Stimulated activated CD4-positive, alpha-beta T cell treated with anti-CD3 and anti-CD28 coated beads, Interleukin-12 subunit alpha, Interleukin-12 subunit beta, amount 100 ng/mL, for 4 hours (primary cell): ENCODE results near the gene KRT32.
"Not testable (repeated sequence)": the region's sequence is repeated elsewhere in the genome, so short reads cannot be mapped to it uniquely, and the experiment has no call there.

Source experiments
- DNase-seq: peaks from one replicate; pipeline ENCODE4 v3.0.0-alpha.2; 2020

Gene KRT32

DNA sequence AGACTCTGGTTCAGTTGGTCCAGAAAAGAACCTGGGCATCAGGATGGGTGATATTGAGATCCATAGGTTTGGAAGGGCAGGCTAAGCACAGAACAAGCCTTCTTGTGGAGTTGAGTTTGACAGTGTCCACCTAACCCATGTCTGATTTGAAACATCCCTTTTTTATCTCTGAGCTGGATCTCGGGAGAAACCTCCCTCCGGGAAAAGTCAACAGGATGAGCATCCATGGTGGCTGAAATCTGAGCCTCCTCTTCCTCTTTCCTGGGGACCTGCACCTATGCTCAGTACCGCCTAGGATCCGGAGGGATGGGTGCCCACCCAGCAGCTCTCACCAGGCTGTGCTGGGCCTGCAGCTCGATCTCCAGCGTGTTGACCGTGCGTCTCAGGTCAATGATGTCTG lies 3.4 kb downstream of the KRT32 start:
- no peak for DNase-seq

DNA sequence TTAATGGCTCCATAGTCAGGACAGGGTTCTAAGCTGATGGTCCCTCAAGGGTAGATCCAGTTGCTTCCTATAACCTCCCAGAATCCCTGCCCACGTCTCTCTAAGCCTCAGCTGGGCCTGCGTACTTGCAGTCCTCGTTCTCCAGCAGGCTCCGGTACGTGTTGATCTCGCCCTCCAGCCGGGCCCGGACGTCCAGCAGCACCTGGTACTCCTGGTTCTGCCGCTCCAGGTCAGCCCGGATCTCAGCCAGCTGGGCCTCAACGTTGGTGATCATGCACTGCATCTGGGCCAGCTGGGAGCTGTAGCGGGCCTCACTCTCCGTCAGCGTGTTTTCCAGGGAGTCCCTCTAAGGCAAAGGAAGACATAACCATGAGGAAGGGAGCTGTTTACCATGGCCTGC lies 4.5 kb downstream of the KRT32 start:
- DNase-seq = no peak

- DNase-seq = no peak
Measured at GRCh38 chr17:41457676-41458075, 9.5 kb downstream of the KRT32 start.

DNA sequence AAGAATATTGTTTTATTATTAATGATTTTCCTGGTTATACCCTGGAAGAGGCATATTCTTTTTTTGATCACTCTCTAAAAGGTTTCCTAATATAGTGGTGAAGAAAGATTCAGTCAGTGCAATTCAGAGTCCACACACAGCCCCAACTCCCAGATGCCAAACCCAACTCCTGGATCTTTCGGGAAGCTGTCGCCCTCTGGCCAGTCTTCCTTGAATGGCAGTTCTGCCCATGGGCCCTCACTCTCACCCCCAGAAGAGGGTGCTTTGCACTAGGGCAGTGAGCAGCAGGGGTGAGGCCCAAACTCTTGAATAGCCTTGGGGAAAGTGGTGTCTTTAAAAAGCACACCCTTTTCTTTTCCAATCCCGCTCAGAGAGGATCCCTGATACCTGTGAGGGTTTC lies 11.0 kb downstream of the KRT32 start:
- DNase-seq = no peak

DNA sequence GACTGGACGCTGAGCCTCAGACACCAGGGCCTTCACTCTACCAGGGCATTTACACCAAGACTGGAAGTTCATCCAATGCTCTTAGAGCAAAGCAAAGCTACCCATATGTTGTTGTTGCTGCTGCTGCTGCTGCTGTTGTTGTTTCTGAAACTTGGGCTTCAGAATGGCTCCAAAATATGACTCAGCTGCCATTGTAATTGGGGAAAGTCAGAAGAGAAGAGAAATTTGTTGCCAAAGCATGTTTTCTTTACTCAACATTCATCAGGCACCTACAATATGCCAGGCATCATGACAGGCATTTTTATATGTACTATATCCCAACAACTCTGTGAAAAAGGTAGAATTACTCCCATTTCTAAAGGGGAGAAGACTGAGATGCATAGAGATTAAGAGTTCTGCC lies 11.9 kb downstream of the KRT32 start:
- DNase-seq = no peak

- no peak for DNase-seq
Measured at GRCh38 chr17:41453066-41453465, 14.1 kb downstream of the KRT32 start.

GRCh38 chr17:41452281-41452680 lies 14.9 kb downstream of the KRT32 start:
- no peak for DNase-seq

DNA sequence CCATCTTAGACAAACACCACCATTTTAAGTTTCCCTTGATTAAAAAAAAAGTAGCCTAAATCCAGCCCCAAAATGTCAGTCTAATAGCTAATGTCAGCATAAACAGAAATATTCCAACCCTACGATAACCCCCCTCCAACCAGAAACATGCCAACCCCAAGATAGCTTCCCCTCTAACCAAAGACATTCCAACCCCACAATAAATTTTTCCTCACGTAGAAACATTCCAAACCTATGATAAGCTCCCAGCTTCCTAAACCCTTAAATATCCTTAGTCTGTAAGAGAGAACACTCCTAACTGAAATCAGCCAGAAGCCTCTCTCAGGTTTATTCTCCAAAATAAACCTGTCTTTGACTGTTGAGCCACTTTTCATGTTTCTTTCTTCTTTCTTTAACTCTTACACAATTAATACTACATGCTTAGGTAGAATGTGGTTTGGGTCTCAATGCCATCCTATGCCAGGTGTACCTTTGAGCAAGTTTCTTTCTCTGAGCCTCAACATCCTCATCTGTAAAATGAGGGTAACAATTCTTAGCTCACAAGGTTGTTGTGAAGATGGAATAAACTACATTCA lies 15.9 kb downstream of the KRT32 start:
- DNase-seq = no peak

GRCh38 chr17:41449008-41449407 lies 18.2 kb downstream of the KRT32 start:
- no peak for DNase-seq

DNA sequence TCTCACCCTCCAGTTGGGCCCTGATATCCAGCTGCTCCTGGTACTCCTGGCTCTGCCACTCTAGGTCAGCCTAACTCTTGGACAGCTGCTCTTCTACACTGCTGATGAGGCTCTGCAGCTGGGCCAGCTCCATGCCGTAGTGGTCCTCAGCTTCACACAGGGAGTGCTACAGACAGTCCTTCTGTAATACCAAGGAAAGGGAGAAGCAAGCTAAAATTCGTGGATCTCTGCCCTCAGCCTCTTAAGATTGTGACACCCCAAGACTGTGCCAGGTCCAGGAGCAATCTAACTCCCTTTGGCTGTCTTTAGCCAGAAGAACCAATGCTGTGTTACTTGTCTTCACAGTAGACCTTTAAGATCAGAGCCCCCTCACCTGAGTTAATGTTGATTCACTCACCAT lies 18.7 kb downstream of the KRT32 start:
- DNase-seq = no peak

- DNase-seq = no peak
Measured at GRCh38 chr17:41446806-41447205, 20.4 kb downstream of the KRT32 start.

- no peak for DNase-seq
Measured at GRCh38 chr17:41444640-41445039, 22.5 kb downstream of the KRT32 start.

DNA sequence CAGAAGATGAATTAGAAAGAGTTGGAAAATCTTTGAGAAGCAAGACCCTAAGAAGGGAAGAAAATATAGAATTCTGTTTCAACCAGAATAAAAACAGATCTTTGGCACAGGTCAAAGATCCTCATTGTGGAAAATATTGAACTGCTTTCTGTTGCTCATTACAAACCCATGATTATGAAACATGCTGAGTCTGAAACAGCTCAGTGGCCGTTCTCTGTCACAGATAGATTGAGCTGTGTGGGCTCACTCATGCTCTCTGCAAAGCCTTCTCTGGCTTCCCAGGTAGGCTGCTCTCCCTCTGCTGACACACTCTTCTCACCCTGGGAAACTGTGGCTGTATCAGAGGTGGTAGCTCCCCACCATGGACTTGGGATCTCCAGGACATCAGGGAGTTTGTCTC lies 23.0 kb downstream of the KRT32 start:
- no peak for DNase-seq

DNA sequence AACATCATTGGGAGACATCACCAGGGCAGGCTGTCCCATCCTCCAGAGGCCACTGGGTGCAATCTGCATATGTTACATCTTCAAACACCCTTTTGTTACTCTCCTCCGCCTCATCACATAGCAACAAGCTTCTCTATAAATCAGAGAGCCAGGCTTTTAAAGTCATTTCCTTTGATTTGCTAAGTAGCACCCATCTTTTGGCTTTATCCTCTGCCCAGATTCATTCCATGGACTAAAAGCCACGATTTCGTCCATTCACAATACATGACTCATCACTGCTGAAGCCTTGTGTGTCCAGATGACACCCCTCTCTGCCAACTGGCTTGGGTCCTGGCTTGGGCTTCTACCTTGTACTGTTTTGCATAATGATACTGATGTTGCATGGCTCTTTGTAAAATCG lies 24.4 kb downstream of the KRT32 start:
- DNase-seq = no peak

- no peak for DNase-seq
Measured at GRCh38 chr17:41440531-41441033, 26.6 kb downstream of the KRT32 start, which contains the start of gene KRT38. Gene KRT38, minus strand, starts transcription at chr17:41440983. Its CDS starts 62 bp downstream, at chr17:41440921.

- DNase-seq = no peak
Measured at GRCh38 chr17:41439375-41439774, 27.8 kb downstream of the KRT32 start.

DNA sequence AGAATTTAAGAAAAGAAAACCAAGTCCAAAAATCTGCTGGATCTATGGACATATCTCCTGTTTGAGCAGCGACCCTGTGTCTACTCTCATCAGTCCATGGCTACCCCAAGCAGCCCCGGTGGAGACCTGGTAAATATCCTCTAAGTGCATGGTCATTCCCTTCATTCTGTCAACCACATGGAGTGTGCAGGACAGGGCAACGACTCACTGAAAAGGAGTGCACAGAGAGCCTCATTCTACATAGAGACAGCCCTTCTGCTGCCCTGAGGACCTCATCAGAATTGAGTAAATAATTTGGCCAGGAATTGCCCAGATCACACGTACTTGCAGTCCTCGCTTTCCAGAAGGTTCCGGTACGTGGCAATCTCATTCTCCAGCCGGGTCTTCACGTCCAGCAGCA lies 29.4 kb downstream of the KRT32 start:
- DNase-seq = no peak

- no peak for DNase-seq
Measured at GRCh38 chr17:41437254-41437653, 29.9 kb downstream of the KRT32 start.

GRCh38 chr17:41434415-41434814 lies 32.8 kb downstream of the KRT32 start:
- no peak for DNase-seq

- no peak for DNase-seq
Measured at GRCh38 chr17:41434005-41434404, 33.2 kb downstream of the KRT32 start.

DNA sequence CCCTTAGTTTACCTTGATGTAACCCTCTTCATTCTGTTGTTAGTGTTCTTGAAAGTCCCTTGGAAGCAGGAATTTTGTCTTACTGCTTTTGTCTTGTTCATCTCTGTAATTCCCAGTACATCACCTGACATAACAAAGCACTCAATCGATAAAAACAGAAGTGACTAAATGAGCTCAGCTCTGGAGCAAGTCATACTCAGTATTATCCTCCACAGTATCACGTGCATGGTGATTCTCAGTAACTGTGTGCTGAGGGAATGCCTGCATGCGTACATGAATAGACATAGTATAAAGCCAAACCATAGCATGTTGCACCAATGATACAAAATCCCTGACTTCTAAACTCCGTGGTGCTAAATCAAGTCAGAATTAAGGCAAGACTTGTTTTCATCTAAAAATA lies 33.6 kb downstream of the KRT32 start:
- no peak for DNase-seq

DNA sequence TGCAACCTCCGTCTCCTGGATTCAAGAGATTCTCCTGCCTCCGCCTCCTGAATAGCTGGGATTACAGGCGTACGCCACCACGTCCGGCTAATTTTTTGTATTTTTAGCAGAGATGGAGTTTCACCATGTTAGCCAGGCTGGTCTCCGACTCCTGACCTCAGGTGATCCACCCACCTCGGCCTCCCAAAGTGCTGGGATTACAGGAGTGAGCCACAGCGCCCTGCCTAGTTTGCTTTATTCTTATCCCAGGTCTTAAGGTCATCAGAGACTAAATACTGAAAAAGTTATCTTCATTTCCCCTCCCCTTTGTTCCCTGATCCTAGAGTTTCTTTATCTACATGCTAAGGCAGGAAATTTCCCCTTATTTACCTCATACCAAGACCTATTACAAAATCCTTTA lies 36.8 kb downstream of the KRT32 start:
- not testable (repeated sequence) for DNase-seq

DNA sequence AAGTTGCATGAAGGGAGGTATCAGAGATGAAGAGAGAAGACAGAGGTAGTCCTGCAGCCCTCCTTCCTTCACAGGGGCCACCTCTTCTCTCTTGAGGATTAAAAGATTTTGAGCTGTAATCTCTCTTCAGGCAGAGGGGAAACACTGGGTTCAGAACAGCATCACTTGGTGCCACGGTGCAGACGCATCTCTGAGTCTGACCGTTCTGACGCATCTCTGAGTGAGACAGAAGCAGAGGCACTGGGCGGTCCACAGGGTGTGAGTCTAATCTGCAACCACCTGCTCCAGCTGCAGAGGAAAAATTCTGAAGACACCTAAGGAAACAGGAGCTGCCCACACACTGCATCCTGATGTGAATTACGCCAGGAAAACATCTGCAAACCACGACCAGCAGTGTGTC lies 37.5 kb downstream of the KRT32 start:
- DNase-seq = no peak

GRCh38 chr17:41428591-41429291 lies 38.4 kb downstream of the KRT32 start:
- DNase-seq = no peak

- DNase-seq = no peak
Measured at GRCh38 chr17:41424111-41424635, 43.0 kb downstream of the KRT32 start, which contains the start of gene KRT37. Gene KRT37, minus strand, starts transcription at chr17:41424585. Its CDS starts 62 bp downstream, at chr17:41424523.
